Activated CD4-positive, alpha-beta T cell treated with anti-CD3 and anti-CD28 coated beads for 48 hours (primary cell): ENCODE data around the gene VAMP3.

Experiments used
- DNase-seq: peaks from one replicate; pipeline ENCODE4 v3.0.0-alpha.2; 2020

VAMP3 gene

GRCh38 chr1:7821282-7821681, 50.2 kb downstream of the VAMP3 start:
- no peak for DNase-seq

GRCh38 chr1:7824701-7825100, 53.6 kb downstream of the VAMP3 start:
- DNase-seq, result no peak

GRCh38 chr1:7826363-7826762, 55.3 kb downstream of the VAMP3 start:
- no peak for DNase-seq

- peak; percentile 37 for DNase-seq
Observed at GRCh38 chr1:7827126-7827955, 56.2 kb downstream of the VAMP3 start.
